H1 (cell line): Measurements from ENCODE around the gene THAP11. TPM values are rescaled to one million over a fixed set of nuclear protein-coding genes. Genes with fewer than 3 reads are reported as not detected.

Experiments used
- HDAC6 ChIP-seq: IDR thresholded peaks from one replicate; pipeline ENCODE4 v1.7.1; 2012; ENCODE audit warnings: low read depth, mild to moderate bottlenecking, inconsistent platforms, low read length, moderate library complexity
- KDM5A ChIP-seq: fragments of 200-600 bp; IDR thresholded peaks from 2 replicates; pipeline ENCODE4 v1.7.1; 2012; ENCODE audit warnings: mild to moderate bottlenecking, low read length, inconsistent platforms, mixed read lengths
- RFX5 ChIP-seq: IDR thresholded peaks from 2 replicates; pipeline ENCODE4 v1.6.1; 2011; ENCODE audit warnings: low read depth, low read length, improper control_type of control experiment, borderline replicate concordance
- TAF1 ChIP-seq: IDR thresholded peaks from 2 replicates; pipeline ENCODE4 v1.6.1; 2011; ENCODE audit warnings: mild to moderate bottlenecking, low read depth, low read length
- polyA plus RNA-seq, 7 experiments: library from polyadenylated mRNA; depleted of rRNA in 3 of 7; stranded (reverse) in 5 of 7; unstranded in 2 of 7; fragments of >200 nt in 5 of 7; fragments of 200-250 nt in 2 of 7; gene quantifications; 1 replicate in 5 of 7; 2 replicates in 1 of 7; 4 replicates in 1 of 7; pipeline versions ENCODE4 v1.2.1 to v1.2.3, GENCODE V29; 2011 to 2013; ENCODE audit warnings: missing spikeins in 2 of 7, mixed read lengths in 2 of 7
- total RNA-seq: library from RNA; stranded (reverse); fragmentation: NEBNext Ultra II Directional; extraction: Animal tissue kit (Norgen Biotek cat#: 25700); gene quantifications from 2 replicates; pipeline ENCODE4 v1.2.1, GENCODE V29; 2021

Gene THAP11
- total and polyA plus RNA-seq, 2 of the 8 experiments (the other 6 are each of a cell fraction or from before 2014, with no cell fraction given): 50.8 to 54.8 TPM

GRCh38 chr16:67822511-67822910 is 19.6 kb upstream of the THAP11 start (continued):
- TF ChIP-seq KDM5A (no peak), TAF1 (no peak), RFX5 (no peak), HDAC6 (no peak)
